ENCODE measurements around the gene WDR76. TPM values are rescaled to one million over a fixed set of nuclear protein-coding genes. Genes with fewer than 3 reads are reported as not detected.

The WDR76 gene
- polyA plus RNA-seq, 1 donor from 2014 or later: 0.43 TPM

DNA sequence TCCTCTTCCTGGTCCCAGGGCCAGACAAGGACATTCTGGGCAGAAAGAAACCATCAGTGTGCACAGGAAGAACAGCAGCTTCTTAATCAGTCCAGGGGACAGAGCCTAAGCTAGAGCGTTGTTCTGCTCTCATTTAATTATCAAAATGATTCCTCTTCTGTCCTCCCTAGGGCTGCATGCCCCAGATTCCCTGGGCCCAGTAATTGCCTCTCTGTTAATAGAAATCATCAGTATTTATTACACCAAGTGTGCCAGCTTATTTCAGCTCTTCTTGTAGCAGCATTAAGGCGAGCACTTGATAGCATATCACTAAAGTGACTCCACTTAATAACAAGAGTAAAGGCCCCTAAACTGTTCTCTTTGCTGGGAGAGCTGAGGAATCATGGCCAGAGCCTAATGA lies 72.1 kb downstream of the WDR76 start:
- no peak overlapping the region for H3K4me2 ChIP-seq (ENCODE audit: low read length)
- H3K36me3 ChIP-seq (ENCODE audit: insufficient read depth, low read length): no peaks in the 10 kb centered on the region
- H3K27ac ChIP-seq (ENCODE audit: low read length): no peak overlapping the region
- H3K27me3 ChIP-seq (ENCODE audit: insufficient read depth, low read depth, low read length): no peaks in the 10 kb centered on the region
- H3K9ac ChIP-seq (ENCODE audit: low read length): no peak overlapping the region
- H3K9me3 ChIP-seq (ENCODE audit: low read length): no peaks in the 10 kb centered on the region
- no peak for TF ChIP-seq TAF1 (IDR thresholded peaks at IDR 0.05; ENCODE audit: low read depth)
- TF ChIP-seq, protein P1, sequence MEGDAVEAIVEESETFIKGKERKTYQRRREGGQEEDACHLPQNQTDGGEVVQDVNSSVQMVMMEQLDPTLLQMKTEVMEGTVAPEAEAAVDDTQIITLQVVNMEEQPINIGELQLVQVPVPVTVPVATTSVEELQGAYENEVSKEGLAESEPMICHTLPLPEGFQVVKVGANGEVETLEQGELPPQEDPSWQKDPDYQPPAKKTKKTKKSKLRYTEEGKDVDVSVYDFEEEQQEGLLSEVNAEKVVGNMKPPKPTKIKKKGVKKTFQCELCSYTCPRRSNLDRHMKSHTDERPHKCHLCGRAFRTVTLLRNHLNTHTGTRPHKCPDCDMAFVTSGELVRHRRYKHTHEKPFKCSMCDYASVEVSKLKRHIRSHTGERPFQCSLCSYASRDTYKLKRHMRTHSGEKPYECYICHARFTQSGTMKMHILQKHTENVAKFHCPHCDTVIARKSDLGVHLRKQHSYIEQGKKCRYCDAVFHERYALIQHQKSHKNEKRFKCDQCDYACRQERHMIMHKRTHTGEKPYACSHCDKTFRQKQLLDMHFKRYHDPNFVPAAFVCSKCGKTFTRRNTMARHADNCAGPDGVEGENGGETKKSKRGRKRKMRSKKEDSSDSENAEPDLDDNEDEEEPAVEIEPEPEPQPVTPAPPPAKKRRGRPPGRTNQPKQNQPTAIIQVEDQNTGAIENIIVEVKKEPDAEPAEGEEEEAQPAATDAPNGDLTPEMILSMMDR (IDR thresholded peaks at IDR 0.05; ENCODE audit: poor library complexity, severe bottlenecking): no peak
- no peak for TF ChIP-seq EZH2 (IDR thresholded peaks at IDR 0.05; ENCODE audit: borderline replicate concordance, insufficient read depth, low read length, poor library complexity, severe bottlenecking)
- TF ChIP-seq, protein P2, sequence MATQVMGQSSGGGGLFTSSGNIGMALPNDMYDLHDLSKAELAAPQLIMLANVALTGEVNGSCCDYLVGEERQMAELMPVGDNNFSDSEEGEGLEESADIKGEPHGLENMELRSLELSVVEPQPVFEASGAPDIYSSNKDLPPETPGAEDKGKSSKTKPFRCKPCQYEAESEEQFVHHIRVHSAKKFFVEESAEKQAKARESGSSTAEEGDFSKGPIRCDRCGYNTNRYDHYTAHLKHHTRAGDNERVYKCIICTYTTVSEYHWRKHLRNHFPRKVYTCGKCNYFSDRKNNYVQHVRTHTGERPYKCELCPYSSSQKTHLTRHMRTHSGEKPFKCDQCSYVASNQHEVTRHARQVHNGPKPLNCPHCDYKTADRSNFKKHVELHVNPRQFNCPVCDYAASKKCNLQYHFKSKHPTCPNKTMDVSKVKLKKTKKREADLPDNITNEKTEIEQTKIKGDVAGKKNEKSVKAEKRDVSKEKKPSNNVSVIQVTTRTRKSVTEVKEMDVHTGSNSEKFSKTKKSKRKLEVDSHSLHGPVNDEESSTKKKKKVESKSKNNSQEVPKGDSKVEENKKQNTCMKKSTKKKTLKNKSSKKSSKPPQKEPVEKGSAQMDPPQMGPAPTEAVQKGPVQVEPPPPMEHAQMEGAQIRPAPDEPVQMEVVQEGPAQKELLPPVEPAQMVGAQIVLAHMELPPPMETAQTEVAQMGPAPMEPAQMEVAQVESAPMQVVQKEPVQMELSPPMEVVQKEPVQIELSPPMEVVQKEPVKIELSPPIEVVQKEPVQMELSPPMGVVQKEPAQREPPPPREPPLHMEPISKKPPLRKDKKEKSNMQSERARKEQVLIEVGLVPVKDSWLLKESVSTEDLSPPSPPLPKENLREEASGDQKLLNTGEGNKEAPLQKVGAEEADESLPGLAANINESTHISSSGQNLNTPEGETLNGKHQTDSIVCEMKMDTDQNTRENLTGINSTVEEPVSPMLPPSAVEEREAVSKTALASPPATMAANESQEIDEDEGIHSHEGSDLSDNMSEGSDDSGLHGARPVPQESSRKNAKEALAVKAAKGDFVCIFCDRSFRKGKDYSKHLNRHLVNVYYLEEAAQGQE (IDR thresholded peaks at IDR 0.05; ENCODE audit: borderline replicate concordance): no peak
- no peak for TF ChIP-seq RAD21 (conservative IDR thresholded peaks at IDR 0.05)
- TF ChIP-seq MXI1 (conservative IDR thresholded peaks at IDR 0.05; ENCODE audit: poor library complexity, severe bottlenecking): no peak
- TF ChIP-seq SMC3 (conservative IDR thresholded peaks at IDR 0.05; ENCODE audit: poor library complexity): no peak
- TF ChIP-seq EP300 (conservative IDR thresholded peaks at IDR 0.05; ENCODE audit: poor library complexity, severe bottlenecking): no peak
- no peak for TF ChIP-seq POLR2AphosphoS5 (IDR thresholded peaks at IDR 0.05)
- H3F3A ChIP-seq (ENCODE audit: insufficient read depth, low read length, poor library complexity, severe bottlenecking): no peaks in the 10 kb centered on the region
- no peaks in the 10 kb centered on the region for H4K20me1 ChIP-seq (ENCODE audit: insufficient read depth)
- H3K4me3 ChIP-seq (ENCODE audit: low read length): no peak overlapping the region
- H3K79me2 ChIP-seq (replicated peaks; ENCODE audit: insufficient read depth, low read length): no peaks in the 10 kb centered on the region
- no peaks in the 10 kb centered on the region for H3K9me2 ChIP-seq (ENCODE audit: insufficient read depth, low read length)
- H2AFZ ChIP-seq (ENCODE audit: low read depth, low read length): no peak overlapping the region

DNA sequence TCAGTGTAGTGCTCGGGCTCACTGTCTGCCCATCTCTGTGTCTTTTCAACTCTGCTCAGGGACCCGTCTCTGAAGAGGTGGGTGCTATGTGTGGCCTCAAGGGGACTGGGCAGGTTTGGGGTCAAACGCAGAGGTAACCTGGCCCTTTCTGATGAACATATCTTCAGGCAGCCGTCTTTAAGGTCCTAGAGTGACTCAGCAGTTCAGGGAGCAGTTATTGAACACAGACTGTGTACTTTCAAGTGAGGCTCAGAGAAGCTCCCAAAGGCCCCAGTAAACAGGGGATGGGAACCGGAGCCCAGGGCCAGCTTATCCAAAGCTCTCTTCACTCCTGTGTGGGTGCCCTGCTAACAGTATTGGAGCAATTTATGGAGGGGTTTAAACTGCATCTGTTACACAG lies 73.1 kb downstream of the WDR76 start:
- Histone ChIP-seq H3K79me2 (replicated peaks; ENCODE audit: insufficient read depth, low read length) (no peaks in the 10 kb centered on the region), H3K4me2 (ENCODE audit: low read length) (no peak overlapping the region), H3K9me2 (ENCODE audit: insufficient read depth, low read length) (no peaks in the 10 kb centered on the region), H2AFZ (ENCODE audit: low read depth, low read length) (no peak overlapping the region), H3K27me3 (ENCODE audit: insufficient read depth, low read depth, low read length) (no peaks in the 10 kb centered on the region), H3K36me3 (ENCODE audit: insufficient read depth, low read length) (no peaks in the 10 kb centered on the region), H3F3A (ENCODE audit: insufficient read depth, low read length, poor library complexity, severe bottlenecking) (no peaks in the 10 kb centered on the region), H3K9ac (ENCODE audit: low read length) (no peak overlapping the region), H3K9me3 (ENCODE audit: low read length) (no peaks in the 10 kb centered on the region), H3K4me3 (ENCODE audit: low read length) (no peak overlapping the region), H3K27ac (ENCODE audit: low read length) (no peak overlapping the region), H4K20me1 (ENCODE audit: insufficient read depth) (no peaks in the 10 kb centered on the region)
- no peak for TF ChIP-seq RAD21 (conservative IDR thresholded peaks at IDR 0.05)
- TF ChIP-seq EZH2 (IDR thresholded peaks at IDR 0.05; ENCODE audit: borderline replicate concordance, insufficient read depth, low read length, poor library complexity, severe bottlenecking): no peak
- TF ChIP-seq, protein P1 (IDR thresholded peaks at IDR 0.05; ENCODE audit: poor library complexity, severe bottlenecking): no peak

Data from neural cell (in vitro differentiated cells).